HG03457 (cell line): ENCODE data around the gene BPNT1.
"Not testable (repeated sequence)": the region's sequence is repeated elsewhere in the genome, so short reads cannot be mapped to it uniquely, and the experiment has no call there.

Experiments
- ATAC-seq: cut with Tn5 transposase; IDR thresholded peaks from one replicate; pipeline ENCODE4 v1.9.1; 2021; ENCODE audit warnings: moderate number of reproducible peaks; ENCODE audit not compliant: unreplicated experiment

The BPNT1 gene, protein sequence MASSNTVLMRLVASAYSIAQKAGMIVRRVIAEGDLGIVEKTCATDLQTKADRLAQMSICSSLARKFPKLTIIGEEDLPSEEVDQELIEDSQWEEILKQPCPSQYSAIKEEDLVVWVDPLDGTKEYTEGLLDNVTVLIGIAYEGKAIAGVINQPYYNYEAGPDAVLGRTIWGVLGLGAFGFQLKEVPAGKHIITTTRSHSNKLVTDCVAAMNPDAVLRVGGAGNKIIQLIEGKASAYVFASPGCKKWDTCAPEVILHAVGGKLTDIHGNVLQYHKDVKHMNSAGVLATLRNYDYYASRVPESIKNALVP

DNA sequence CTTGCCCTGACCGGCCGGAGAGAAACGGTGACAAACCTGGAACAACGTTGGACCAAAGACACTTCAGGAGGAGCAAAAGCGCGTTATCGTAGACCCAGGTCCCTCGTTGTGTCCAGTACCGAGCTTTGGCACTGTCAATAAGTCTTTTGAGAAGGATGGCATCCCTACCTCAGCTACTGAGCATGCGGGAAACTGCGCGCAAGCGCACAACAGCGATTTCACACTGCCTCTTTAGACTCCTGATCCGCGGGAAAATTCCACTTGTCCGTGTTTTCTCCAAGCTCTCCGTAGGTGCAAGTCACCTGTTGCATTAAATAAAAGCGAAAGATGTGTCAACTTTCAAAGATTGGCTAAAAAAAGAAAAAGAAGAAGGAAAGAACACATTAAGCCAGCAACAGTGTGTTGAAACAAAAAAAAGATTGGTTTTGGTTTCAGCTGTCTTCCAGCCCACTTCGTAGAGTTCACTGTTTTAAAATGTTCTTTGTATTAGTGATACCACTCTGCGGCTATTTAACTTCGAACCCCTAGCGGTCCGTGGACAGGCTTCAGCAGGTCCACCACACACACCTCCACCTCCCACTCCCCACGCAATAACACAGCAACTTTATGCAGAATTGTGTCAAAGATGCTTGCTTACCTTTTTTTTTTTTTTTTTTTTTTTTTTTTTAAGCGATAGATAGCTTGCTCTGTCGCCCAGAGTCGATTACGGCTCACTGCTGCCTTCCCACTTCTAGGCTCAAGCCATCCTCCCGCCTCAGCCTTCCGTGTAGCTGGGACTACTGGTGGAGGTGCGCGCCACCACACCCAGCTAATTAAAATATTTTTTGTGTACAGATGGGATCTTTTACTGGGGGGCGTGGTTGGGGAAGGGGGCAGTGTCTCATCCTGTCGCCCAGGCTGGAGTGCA, at the start of gene BPNT1:
BPNT1 (minus strand) TSS at position 139 of the 907 bp plus-strand sequence. CDS start 9,942 bp downstream, outside the sequence.
- peak; percentile 54 for ATAC-seq

GRCh38 chr1:220137019-220137786, 47.6 kb upstream of the BPNT1 start:
- ATAC-seq, result no peak

- ATAC-seq, result no peak
Measured at GRCh38 chr1:220135755-220136154, 46.2 kb upstream of the BPNT1 start.

DNA sequence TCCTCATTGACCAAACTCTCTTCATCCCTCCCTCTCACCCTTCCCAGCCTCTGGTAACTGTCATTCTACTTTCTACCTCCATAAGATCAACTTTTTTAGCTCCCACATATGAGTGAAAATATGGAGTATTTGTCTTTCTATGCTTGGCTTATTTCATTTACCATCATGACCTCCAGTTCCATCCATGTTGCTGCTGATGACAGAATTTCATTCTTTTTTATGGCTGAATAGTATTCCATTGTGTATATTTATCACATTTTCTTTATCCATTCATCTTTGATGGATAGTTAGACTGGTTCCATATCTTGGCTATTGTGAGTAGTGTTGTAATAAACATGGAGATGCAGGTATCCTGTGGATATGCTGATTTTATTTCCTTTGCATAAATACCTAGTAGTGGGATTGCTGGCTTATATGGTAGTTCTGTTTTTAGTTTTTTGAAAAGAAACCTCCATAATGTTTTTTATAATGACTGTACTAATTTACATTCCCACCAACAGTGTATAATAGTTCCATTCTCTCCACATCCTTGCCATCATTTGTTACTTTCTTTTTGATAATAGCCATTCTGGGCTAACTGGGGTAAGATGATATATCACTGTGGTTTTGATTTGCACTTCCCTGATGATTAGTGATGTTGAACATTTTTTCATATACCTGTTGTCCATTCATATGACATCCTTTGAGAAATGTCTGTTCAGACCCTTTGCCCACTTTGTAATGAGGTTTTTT, 40.1 kb upstream of the BPNT1 start:
- no peak for ATAC-seq

- ATAC-seq, result no peak
Measured at GRCh38 chr1:220127076-220127475, 37.5 kb upstream of the BPNT1 start.

- no peak for ATAC-seq
Measured at GRCh38 chr1:220124542-220124941, 35.0 kb upstream of the BPNT1 start.

GRCh38 chr1:220123889-220124288, 34.3 kb upstream of the BPNT1 start:
- ATAC-seq, result no peak

- ATAC-seq, result no peak
Measured at GRCh38 chr1:220123066-220123465, 33.5 kb upstream of the BPNT1 start.

DNA sequence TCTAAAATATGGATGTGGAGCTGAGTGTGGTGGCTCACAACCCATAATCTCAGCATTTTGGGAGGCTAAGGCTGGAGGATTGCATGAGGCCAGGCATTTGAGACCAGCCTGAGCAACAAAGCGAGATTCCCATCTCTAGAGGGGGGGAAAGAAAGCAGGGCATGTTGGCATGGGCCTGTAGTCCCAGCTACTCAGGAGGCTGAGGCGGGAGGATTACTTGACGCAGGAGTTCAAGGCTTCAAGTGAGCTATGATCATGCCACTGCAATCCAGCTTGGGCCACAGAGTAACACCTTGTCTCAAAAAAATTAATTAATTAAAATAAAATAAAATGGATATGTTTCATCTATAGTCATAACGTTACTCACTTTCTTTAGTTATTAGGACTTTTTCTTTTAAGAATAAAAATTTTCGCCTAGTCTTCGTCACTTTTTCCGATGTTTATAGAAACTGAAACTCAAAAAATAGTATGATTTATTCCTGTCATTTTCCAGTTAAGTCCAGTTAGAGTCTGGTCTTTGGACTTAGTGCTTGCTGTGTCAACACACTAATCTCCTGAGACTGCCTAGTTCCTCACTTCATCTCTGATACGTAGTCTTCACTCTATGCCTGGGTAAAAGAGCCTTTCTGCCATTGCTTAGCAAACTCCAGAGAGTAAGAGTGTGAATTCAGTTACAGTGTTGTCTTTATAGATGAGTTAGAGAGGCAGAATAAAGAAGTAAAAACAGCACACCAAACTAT, 32.4 kb upstream of the BPNT1 start:
- ATAC-seq, result no peak

DNA sequence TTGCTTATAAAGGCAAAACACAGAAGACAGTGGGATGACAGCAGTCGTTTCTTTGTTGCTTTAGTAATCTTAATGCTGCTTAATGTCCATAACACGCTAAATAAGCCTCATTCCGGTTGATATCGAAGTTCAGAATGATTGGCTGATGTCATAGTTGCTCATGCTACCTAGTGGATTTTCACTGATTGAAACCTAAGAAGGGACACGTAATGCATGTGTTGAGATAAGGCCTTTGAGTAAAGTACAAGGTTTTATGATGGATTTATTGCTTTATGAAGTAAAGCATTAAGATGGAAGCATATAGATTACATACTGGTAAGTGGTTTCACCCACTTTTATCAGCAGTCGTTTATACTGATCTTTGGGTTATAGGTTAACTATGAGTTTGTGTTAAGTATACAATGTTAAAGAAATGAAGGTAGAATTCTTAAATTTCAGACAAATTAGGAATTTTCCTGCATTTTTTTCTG, 29.5 kb upstream of the BPNT1 start:
- no peak for ATAC-seq

GRCh38 chr1:220113136-220113695, 23.6 kb upstream of the BPNT1 start:
- no peak for ATAC-seq

GRCh38 chr1:220112600-220112999, 23.0 kb upstream of the BPNT1 start:
- ATAC-seq, result not testable (repeated sequence)

DNA sequence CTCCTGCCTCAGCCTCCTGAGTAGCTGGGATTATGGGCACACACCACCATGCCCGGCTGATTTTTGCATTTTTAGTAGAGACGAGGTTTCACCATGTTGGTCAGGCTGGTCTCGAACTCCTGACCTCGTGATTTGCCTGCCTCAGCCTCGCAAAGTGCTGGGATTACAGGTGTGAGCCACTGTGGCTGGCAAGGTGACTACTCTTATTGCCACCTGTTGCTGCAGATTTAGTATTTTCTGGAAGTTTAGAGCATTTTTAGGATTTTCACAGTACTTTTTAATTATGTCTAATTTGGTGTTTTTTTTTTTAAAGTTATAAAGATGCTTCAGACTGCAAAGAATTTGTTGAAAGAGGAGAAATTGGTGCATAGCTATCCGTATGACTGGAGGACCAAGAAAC, 20.9 kb upstream of the BPNT1 start:
- ATAC-seq, result not testable (repeated sequence)

GRCh38 chr1:220099826-220100225, 10.2 kb upstream of the BPNT1 start:
- no peak for ATAC-seq

DNA sequence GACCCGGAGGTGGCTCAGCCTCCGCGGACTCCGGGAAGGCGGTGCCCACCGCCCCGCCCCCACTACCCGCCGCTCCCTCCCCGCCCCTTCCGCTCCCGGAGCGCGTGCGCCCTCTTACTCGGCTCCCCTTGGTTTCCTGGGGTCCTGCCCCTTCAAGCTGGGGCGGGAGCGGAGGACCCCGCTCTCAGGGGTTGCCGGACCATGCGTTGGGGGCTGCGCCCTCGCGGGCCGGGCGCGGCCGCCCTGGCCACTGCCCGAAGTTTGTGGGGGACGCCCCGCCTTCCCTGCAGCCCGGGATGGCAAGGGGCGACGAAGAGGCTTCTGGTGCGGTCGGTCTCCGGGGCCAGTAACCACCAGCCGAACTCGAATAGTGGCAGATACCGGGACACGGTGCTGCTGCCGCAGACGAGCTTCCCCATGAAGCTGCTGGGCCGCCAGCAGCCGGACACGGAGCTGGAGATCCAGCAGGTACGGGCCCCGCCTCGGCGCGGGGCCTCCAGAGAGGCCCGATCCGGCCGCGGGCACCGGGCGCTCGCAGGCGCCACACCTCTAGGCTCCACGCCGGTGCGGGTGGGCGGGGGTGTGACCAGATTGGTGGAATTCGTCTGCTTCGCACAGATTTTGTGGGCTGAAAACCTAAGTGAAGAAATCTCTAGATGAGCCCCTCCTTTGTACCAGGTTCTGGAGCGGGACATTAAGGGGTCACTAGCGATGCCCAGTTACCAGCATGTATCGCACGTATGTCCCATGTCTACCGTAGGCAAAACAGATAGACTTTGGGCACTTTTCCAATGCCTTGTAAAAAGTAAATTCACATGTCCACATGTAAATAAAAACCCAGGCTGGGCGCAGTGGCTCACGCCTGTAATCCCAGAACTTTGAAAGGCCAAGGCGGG, 4.7 kb upstream of the BPNT1 start, which contains the start of gene IARS2:
IARS2 (plus strand) TSS at position 117 of the 896 bp plus-strand sequence; CDS start at position 202, 85 bp downstream.
- peak; percentile 53 for ATAC-seq

GRCh38 chr1:220093361-220094015, 3.9 kb upstream of the BPNT1 start:
- no peak for ATAC-seq

- no peak for ATAC-seq
Measured at GRCh38 chr1:220092694-220093093, 3.1 kb upstream of the BPNT1 start.

DNA sequence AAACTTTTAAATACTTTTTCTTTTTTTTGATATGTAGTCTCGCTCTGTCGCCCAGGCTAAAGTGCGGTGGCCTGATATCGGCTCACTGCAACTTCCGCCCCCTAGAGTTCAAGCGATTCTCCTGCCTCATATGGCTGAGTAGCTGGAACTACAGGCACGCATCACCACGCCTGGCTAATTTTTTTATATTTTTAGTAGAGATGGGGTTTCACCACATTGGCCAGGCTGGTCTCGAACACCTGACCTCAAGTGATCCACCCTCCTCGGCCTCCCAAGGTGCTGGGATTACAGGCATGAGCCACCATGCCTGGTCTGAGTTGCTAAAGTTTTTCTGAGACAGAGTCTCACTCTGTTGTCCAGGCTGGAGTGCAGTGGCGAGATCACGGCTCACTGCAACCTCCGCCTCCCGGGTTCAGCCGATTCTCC, 3.3 kb downstream of the BPNT1 start:
- ATAC-seq, result peak; percentile 53
